Suppressor macrophage treated with lipopolysaccharide for 4 hours (primary cell): Measurements from ENCODE around the gene SLC14A1.

Experiments
- DNase-seq: peaks from one replicate; pipeline ENCODE4 v3.0.0-alpha.2; 2020

SLC14A1 gene

GRCh38 chr18:45760462-45761036 is 36.6 kb downstream of the SLC14A1 start:
- DNase-seq, result no peak

GRCh38 chr18:45761512-45762114 is 37.6 kb downstream of the SLC14A1 start:
- peak; percentile 41 for DNase-seq

- no peak for DNase-seq
These were observed 40.2 kb downstream of the SLC14A1 start for GRCh38 chr18:45764000-45764686.

- no peak for DNase-seq
These were observed 41.8 kb downstream of the SLC14A1 start for GRCh38 chr18:45765796-45766195.

- DNase-seq, result no peak
These were observed 47.9 kb downstream of the SLC14A1 start for GRCh38 chr18:45771587-45772480.

GRCh38 chr18:45774065-45774521 is 50.1 kb downstream of the SLC14A1 start:
- no peak for DNase-seq

- DNase-seq, result peak; percentile 86
These were observed 51.3 kb downstream of the SLC14A1 start for GRCh38 chr18:45775241-45775676.

- DNase-seq, result no peak
These were observed 51.8 kb downstream of the SLC14A1 start for GRCh38 chr18:45775743-45776142.

GRCh38 chr18:45777393-45777792 is 53.4 kb downstream of the SLC14A1 start:
- DNase-seq, result no peak

- DNase-seq, result no peak
These were observed 56.6 kb downstream of the SLC14A1 start for GRCh38 chr18:45780568-45780967.

- no peak for DNase-seq
These were observed 58.7 kb downstream of the SLC14A1 start for GRCh38 chr18:45782662-45783061.

- DNase-seq, result no peak
These were observed 59.4 kb downstream of the SLC14A1 start for GRCh38 chr18:45783097-45784075.

- no peak for DNase-seq
These were observed 61.2 kb downstream of the SLC14A1 start for GRCh38 chr18:45785134-45785533.

GRCh38 chr18:45786941-45787340 is 63.0 kb downstream of the SLC14A1 start:
- no peak for DNase-seq

- DNase-seq, result no peak
These were observed 63.4 kb downstream of the SLC14A1 start for GRCh38 chr18:45787346-45787745.

- DNase-seq, result peak; percentile 72
These were observed 64.9 kb downstream of the SLC14A1 start for GRCh38 chr18:45788861-45789260.

- peak; percentile 53 for DNase-seq
These were observed 68.7 kb downstream of the SLC14A1 start for GRCh38 chr18:45792506-45793263.

GRCh38 chr18:45793264-45793965 is 69.4 kb downstream of the SLC14A1 start:
- peak; percentile 88 for DNase-seq

- DNase-seq, result no peak
These were observed 77.5 kb downstream of the SLC14A1 start for GRCh38 chr18:45801416-45802004.
